Tibial nerve (tissue), 4 donors: ENCODE measurements around the gene CA9.

Experiments
- EP300 ChIP-seq, 2 donors: sonication (generic); formaldehyde crosslinking; IDR thresholded peaks; one replicate each; pipeline ENCODE4 v1.6.1; 2017; ENCODE audit warnings: antibody characterized with exemption in 2 of 2, mild to moderate bottlenecking in 1 of 2
- POLR2A ChIP-seq, 2 donors: fragments of 450-650 bp; IDR thresholded peaks; one replicate each; pipeline ENCODE4 v1.6.1; 2017; ENCODE audit warnings: antibody characterized with exemption in 2 of 2, mild to moderate bottlenecking in 2 of 2, moderate library complexity in 2 of 2
- TF ChIP-seq, protein P1 (sequence below), 5 experiments: fragments of 200-600 bp in 3 of 5; fragments of 450-650 bp in 2 of 5; sonication (generic) in 3 of 5; IDR thresholded peaks; one replicate each; pipeline ENCODE4 v1.5.1; 2016 to 2019; ENCODE audit warnings: antibody characterized with exemption in 5 of 5, mild to moderate bottlenecking in 3 of 5, moderate library complexity in 2 of 5

DNA sequence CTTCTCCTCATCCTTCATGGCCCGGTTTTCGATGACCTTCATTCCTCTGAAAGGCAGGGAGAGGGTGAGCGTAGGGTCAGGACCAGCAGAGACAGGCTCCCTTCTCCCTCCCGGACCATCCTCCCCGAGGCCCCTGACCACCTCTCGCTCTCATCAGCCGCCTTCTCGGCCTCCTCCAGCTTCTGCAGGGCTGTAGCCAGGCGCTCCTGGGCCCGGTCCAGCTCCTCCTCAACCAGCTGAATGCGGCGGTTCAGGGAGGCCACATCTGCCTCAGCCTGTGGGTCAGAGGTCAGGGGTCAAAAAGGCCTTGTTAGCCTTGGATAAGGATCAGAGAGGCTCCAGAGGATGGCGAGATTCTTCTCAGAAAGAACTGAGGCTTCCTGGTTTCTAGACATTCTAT lies 11.8 kb downstream of the CA9 start:
- TF ChIP-seq POLR2A (IDR thresholded peaks at IDR 0.05) (no peak), EP300 (IDR thresholded peaks at IDR 0.05) (peak in 1 of 2 donors; percentile 38)
- TF ChIP-seq, protein P1, sequence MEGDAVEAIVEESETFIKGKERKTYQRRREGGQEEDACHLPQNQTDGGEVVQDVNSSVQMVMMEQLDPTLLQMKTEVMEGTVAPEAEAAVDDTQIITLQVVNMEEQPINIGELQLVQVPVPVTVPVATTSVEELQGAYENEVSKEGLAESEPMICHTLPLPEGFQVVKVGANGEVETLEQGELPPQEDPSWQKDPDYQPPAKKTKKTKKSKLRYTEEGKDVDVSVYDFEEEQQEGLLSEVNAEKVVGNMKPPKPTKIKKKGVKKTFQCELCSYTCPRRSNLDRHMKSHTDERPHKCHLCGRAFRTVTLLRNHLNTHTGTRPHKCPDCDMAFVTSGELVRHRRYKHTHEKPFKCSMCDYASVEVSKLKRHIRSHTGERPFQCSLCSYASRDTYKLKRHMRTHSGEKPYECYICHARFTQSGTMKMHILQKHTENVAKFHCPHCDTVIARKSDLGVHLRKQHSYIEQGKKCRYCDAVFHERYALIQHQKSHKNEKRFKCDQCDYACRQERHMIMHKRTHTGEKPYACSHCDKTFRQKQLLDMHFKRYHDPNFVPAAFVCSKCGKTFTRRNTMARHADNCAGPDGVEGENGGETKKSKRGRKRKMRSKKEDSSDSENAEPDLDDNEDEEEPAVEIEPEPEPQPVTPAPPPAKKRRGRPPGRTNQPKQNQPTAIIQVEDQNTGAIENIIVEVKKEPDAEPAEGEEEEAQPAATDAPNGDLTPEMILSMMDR (IDR thresholded peaks at IDR 0.05): no peak
